ENCODE data around the gene UGT2A1. TPM values are rescaled to one million over a fixed set of nuclear protein-coding genes. Genes with fewer than 3 reads are reported as not detected.

UGT2A1 gene
- total RNA-seq, 1 donor from 2014 or later: not detected

DNA sequence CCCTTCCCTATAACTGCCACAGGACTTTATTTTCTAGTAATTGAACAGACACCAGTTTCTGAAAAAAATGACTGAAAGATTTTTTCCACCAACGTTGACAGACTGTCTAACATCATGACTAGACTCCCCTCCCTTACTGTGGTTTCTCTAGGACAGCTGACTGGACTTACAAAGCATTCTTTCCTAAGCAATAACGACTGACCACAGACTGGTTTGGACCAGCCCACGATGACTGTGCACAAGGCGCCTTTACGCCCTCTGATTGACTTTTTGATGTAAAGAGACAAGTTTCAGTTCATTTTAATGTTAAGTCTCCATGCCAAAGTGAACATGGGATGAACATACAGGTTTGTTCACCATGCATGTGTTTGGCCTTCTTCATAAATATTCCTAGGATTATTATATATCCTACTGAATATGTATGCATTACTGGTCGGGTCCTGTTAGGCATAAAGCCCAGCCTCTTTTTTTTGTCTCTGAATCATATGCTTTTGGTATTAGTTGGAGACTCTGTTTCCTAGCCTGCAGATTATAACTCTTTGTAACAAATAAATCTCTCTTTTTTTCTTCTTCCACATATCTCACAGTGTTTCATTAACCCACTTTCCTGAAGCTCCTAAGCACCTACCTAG, 106.8 kb downstream of the UGT2A1 start:
- Mint-ChIP-seq H3K4me3 (ENCODE audit: unreplicated experiment) (no peak overlapping the region), H3K4me1 (ENCODE audit: low read depth, unreplicated experiment) (no peaks in the 10 kb centered on the region), H3K27ac (ENCODE audit: unreplicated experiment) (no peak overlapping the region), H3K36me3 (ENCODE audit: unreplicated experiment) (no peaks in the 10 kb centered on the region), H3K27me3 (ENCODE audit: unreplicated experiment) (no peaks in the 10 kb centered on the region), H3K9me3 (ENCODE audit: unreplicated experiment) (no peaks in the 10 kb centered on the region)
- no peak for DNase-seq
- TF ChIP-seq, protein P1, sequence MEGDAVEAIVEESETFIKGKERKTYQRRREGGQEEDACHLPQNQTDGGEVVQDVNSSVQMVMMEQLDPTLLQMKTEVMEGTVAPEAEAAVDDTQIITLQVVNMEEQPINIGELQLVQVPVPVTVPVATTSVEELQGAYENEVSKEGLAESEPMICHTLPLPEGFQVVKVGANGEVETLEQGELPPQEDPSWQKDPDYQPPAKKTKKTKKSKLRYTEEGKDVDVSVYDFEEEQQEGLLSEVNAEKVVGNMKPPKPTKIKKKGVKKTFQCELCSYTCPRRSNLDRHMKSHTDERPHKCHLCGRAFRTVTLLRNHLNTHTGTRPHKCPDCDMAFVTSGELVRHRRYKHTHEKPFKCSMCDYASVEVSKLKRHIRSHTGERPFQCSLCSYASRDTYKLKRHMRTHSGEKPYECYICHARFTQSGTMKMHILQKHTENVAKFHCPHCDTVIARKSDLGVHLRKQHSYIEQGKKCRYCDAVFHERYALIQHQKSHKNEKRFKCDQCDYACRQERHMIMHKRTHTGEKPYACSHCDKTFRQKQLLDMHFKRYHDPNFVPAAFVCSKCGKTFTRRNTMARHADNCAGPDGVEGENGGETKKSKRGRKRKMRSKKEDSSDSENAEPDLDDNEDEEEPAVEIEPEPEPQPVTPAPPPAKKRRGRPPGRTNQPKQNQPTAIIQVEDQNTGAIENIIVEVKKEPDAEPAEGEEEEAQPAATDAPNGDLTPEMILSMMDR (IDR thresholded peaks at IDR 0.05; ENCODE audit: partially characterized antibody, unreplicated experiment): no peak

Other genes with a start within 250 kb of the UGT2A1 start
- not detected for gene UGT2B4, start 157.3 kb downstream of the UGT2A1 start, total RNA-seq (ENCODE audit: unreplicated experiment)
- not detected for gene UGT2A2, start 13.6 kb downstream of the UGT2A1 start, total RNA-seq (ENCODE audit: unreplicated experiment)
- gene SULT1B1, start 107.4 kb upstream of the UGT2A1 start, total RNA-seq (ENCODE audit: unreplicated experiment): 0.10 TPM
- gene SULT1E1, start 206.9 kb upstream of the UGT2A1 start, total RNA-seq (ENCODE audit: unreplicated experiment): not detected

Measured in glutamatergic neuron (in vitro differentiated cells).